Gastroesophageal sphincter (tissue), 4 donors: ENCODE measurements around the gene DTX1. TPM values are rescaled to one million over a fixed set of nuclear protein-coding genes. Genes with fewer than 3 reads are reported as not detected.

Source experiments
- ATAC-seq: fragments of 150-250 bp; one replicate; pipeline ENCODE4 v1.9.1; 2016; ENCODE audit warnings: mild to moderate bottlenecking, moderate library complexity
- H3K27ac ChIP-seq, 4 donors: fragments of 200-600 bp; sonication (generic) in 3 of 4; 1 replicate in 3 of 4; 2 replicates in 1 of 4; pipeline ENCODE4 v1.5.1; 2016 to 2019
- H3K27me3 ChIP-seq: fragments of 200-600 bp; sonication (generic); one replicate; pipeline ENCODE4 v1.5.1; 2019
- H3K36me3 ChIP-seq, 2 donors: fragments of 200-600 bp; sonication (generic); one replicate each; pipeline ENCODE4 v1.5.1; 2019; ENCODE audit warnings: control low read depth in 1 of 2
- H3K4me1 ChIP-seq, 3 donors: fragments of 200-600 bp; sonication (generic); 1 replicate in 2 of 3; 2 replicates in 1 of 3; pipeline ENCODE4 v1.5.1; 2016 to 2019; ENCODE audit warnings: control low read depth in 2 of 3
- H3K4me3 ChIP-seq, 2 donors: fragments of 200-600 bp; sonication (generic); one replicate each; pipeline ENCODE4 v1.5.1; 2019; ENCODE audit warnings: mild to moderate bottlenecking in 1 of 2, moderate library complexity in 1 of 2
- H3K9me3 ChIP-seq, 3 donors: fragments of 200-600 bp; sonication (generic); one replicate each; pipeline ENCODE4 v1.5.1; 2017 to 2019; ENCODE audit warnings: control low read depth in 2 of 3
- EP300 ChIP-seq: sonication (generic); formaldehyde crosslinking; IDR thresholded peaks from one replicate; pipeline ENCODE4 v1.6.1; 2017; ENCODE audit warnings: antibody characterized with exemption, mild to moderate bottlenecking
- POLR2A ChIP-seq, 2 donors: fragments of 450-650 bp; IDR thresholded peaks; one replicate each; pipeline ENCODE4 v1.6.1; 2017; ENCODE audit warnings: antibody characterized with exemption in 2 of 2, mild to moderate bottlenecking in 2 of 2, moderate library complexity in 1 of 2
- POLR2AphosphoS5 ChIP-seq: sonication (generic); formaldehyde crosslinking; IDR thresholded peaks from one replicate; pipeline ENCODE4 v1.6.1; 2017; ENCODE audit warnings: antibody characterized with exemption
- WGBS, 2 donors: methylation state at CpG; one replicate each; pipeline ENCODE4 v1.1.5; 2018; ENCODE audit warnings: low coverage in 1 of 2; 5-methylcytosine and 5-hydroxymethylcytosine counted together
- total RNA-seq, 4 donors: library from RNA; depleted of rRNA; stranded (reverse); fragments of >200 nt; gene quantifications; one replicate each; pipeline ENCODE4 v1.1.0, GENCODE V29; 2016
- TF ChIP-seq, protein P1 (sequence below), 4 experiments: fragments of 200-600 bp in 2 of 4; fragments of 450-650 bp in 2 of 4; sonication (generic) in 1 of 4; IDR thresholded peaks; one replicate each; pipeline ENCODE4 v1.5.1; 2017 to 2019; ENCODE audit warnings: antibody characterized with exemption in 4 of 4, mild to moderate bottlenecking in 2 of 4, moderate library complexity in 2 of 4

Gene DTX1
- total RNA-seq, 4 donors from 2014 or later: 2.3 to 9.5 (median 5.3) TPM

DNA sequence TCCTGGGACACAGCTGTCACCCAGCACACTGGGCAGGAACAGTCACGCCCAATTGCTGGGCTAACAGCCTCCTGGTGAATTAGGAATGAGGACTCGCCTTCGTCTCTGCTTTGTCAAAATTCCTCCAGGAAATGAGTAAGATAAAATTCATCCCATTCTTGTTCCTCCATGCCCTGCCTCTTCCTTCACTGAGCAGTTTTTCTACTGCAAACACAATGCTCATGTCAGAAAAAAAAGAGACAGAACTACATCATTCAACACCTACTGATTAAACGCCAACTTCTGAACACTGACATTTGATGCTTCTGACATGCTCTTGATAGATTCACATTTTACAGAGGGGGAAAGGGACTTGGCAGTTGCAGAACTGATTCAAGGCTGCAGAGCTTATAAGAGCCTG lies 37.5 kb upstream of the DTX1 start:
- TF ChIP-seq, protein P1, sequence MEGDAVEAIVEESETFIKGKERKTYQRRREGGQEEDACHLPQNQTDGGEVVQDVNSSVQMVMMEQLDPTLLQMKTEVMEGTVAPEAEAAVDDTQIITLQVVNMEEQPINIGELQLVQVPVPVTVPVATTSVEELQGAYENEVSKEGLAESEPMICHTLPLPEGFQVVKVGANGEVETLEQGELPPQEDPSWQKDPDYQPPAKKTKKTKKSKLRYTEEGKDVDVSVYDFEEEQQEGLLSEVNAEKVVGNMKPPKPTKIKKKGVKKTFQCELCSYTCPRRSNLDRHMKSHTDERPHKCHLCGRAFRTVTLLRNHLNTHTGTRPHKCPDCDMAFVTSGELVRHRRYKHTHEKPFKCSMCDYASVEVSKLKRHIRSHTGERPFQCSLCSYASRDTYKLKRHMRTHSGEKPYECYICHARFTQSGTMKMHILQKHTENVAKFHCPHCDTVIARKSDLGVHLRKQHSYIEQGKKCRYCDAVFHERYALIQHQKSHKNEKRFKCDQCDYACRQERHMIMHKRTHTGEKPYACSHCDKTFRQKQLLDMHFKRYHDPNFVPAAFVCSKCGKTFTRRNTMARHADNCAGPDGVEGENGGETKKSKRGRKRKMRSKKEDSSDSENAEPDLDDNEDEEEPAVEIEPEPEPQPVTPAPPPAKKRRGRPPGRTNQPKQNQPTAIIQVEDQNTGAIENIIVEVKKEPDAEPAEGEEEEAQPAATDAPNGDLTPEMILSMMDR (IDR thresholded peaks at IDR 0.05): no peak
- TF ChIP-seq POLR2AphosphoS5: no peak
- no peak for TF ChIP-seq EP300
- no peak for TF ChIP-seq POLR2A (IDR thresholded peaks at IDR 0.05)
- H3K27me3 ChIP-seq: peaks cover 10% of the 10 kb centered on the region
- WGBS, 2 donors: 46 to 55% methylated on average over 4 of the region's 4 CpGs
- no peak for ATAC-seq
- no peaks in the 10 kb centered on the region for H3K4me1 ChIP-seq
- no peaks in the 10 kb centered on the region for H3K36me3 ChIP-seq
- no peak overlapping the region for H3K4me3 ChIP-seq
- no peak overlapping the region for H3K27ac ChIP-seq
- no peaks in the 10 kb centered on the region for H3K9me3 ChIP-seq

DNA sequence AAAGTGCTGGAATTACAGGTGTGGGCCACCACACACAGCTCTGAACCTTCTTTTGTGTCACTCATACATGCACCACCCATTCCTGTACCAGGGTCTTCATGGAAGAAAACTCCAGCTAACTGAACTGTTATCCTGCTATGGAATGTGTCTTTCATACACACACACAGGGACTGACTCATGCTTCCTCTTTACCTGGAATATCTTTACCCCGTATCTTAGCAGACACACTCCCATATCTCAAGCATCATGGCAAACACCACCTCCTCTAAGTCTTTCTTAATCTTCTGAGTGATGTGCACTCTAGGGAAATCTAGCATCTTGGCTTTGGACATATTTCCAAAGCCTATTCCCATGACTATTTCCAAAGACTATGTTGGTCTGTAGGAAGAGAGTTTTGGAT lies 35.0 kb upstream of the DTX1 start:
- Histone ChIP-seq H3K4me3 (no peak overlapping the region), H3K4me1 (no peaks in the 10 kb centered on the region), H3K9me3 (peaks cover 0 to 8% (median 0%) of the 10 kb centered on the region in 3 donors), H3K27me3 (peaks cover 13% of the 10 kb centered on the region), H3K27ac (no peak overlapping the region), H3K36me3 (no peaks in the 10 kb centered on the region)
- no peak for TF ChIP-seq EP300
- no peak for TF ChIP-seq POLR2A (IDR thresholded peaks at IDR 0.05)
- TF ChIP-seq, protein P1 (IDR thresholded peaks at IDR 0.05): no peak
- TF ChIP-seq POLR2AphosphoS5: no peak
- WGBS, 2 donors: 75 to 85% methylated on average over 1 of the region's 1 CpG
- no peak for ATAC-seq

DNA sequence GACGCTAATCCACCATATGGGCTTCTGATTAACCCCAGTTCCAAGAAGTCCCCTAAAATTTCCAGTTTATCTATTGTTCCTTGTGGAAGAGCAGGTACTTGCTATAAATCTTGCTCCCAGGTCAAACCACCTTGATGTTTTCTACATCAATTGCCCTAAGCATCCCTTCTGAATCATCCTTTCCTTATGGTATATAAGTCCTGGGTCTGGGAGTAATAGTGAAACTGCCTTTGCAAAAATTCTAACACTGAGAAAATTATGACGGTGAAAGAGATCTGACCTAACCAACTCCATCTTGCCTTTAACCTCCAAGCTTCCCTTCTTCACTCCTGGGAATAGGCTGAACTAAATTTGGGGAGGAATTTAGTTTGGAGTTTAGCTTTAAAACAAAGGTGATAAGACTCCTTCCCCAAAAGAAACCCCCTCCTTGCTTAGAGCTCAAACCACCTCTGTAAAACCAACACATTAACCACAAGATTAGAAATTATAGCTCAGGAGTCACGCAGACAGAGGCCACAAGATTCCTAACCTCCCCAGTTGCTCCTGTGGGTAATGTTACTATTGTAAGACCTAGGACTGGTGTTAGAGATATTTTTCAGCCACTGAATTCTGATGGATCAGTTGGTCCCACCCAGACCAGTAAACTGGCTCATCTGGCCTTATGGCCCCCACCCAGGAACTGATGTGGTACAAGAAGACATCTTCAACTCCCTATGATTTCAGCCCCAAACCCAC lies 33.8 kb upstream of the DTX1 start:
- Histone ChIP-seq H3K27ac (no peak overlapping the region), H3K27me3 (peaks cover 15% of the 10 kb centered on the region), H3K4me1 (no peaks in the 10 kb centered on the region), H3K9me3 (peaks cover 0 to 8% (median 0%) of the 10 kb centered on the region in 3 donors), H3K36me3 (no peaks in the 10 kb centered on the region), H3K4me3 (no peak overlapping the region)
- 76 to 83% methylated on average over 3 of the region's 3 CpGs for WGBS, 2 donors
- TF ChIP-seq, protein P1 (IDR thresholded peaks at IDR 0.05): no peak
- TF ChIP-seq POLR2A (IDR thresholded peaks at IDR 0.05) (no peak), POLR2AphosphoS5 (no peak), EP300 (no peak)
- no peak for ATAC-seq

DNA sequence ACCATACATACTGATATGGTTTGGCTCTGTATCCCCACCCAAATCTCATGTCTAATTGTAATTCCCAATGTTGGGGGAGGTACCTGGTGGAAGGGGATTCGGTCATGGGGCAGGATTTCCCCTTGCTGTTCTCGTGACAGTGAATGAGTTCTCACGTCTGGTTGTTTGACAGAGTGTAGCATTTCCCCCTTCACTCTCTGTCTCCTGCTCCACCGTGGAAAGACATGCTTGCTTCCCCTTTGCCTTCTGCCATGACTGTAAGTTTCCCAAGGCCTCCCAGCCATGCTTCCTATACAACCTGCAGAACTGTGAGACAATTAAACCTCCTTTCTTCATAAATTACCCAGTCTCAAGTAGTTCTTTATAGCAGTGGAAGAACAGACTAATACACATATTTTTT lies 28.8 kb upstream of the DTX1 start:
- Histone ChIP-seq H3K4me3 (no peak overlapping the region), H3K27ac (no peak overlapping the region), H3K36me3 (no peaks in the 10 kb centered on the region), H3K4me1 (peaks cover 0 to 5% (median 0%) of the 10 kb centered on the region in 3 donors), H3K27me3 (peaks cover 36% of the 10 kb centered on the region), H3K9me3 (peaks cover 0 to 8% (median 0%) of the 10 kb centered on the region in 3 donors)
- ATAC-seq: no peak
- 50 to 54% methylated on average over 4 of the region's 4 CpGs for WGBS, 2 donors
- TF ChIP-seq, protein P1 (IDR thresholded peaks at IDR 0.05): no peak
- no peak for TF ChIP-seq POLR2AphosphoS5
- no peak for TF ChIP-seq POLR2A (IDR thresholded peaks at IDR 0.05)
- no peak for TF ChIP-seq EP300
